Mesothelial cell of epicardium (in vitro differentiated cells): ENCODE measurements around the gene GCNT1. TPM values are rescaled to one million over a fixed set of nuclear protein-coding genes. Genes with fewer than 3 reads are reported as not detected.
A peak's percentile ranks its signal among the peaks of the same experiment; 100 is the strongest.

Source experiments
- DNase-seq, 2 experiments: peaks; one replicate each; pipeline ENCODE4 v3.0.0; 2021; ENCODE audit warnings: low spot score in 2 of 2; ENCODE audit not compliant: unreplicated experiment in 2 of 2
- H3K27ac Mint-ChIP-seq: 2 replicates; pipeline ENCODE4 v1.8.0; 2021; ENCODE audit warnings: mixed read lengths
- H3K27me3 Mint-ChIP-seq: 2 replicates; pipeline ENCODE4 v1.8.0; 2021; ENCODE audit warnings: low read depth, mixed read lengths
- H3K36me3 Mint-ChIP-seq: 2 replicates; pipeline ENCODE4 v1.8.0; 2021; ENCODE audit warnings: mixed read lengths
- H3K4me1 Mint-ChIP-seq: 2 replicates; pipeline ENCODE4 v1.8.0; 2021; ENCODE audit warnings: mixed read lengths
- H3K4me3 Mint-ChIP-seq: 2 replicates; pipeline ENCODE4 v1.8.0; 2021; ENCODE audit warnings: mild to moderate bottlenecking, moderate library complexity, mixed read lengths
- H3K9me3 Mint-ChIP-seq: 2 replicates; pipeline ENCODE4 v1.8.0; 2021; ENCODE audit warnings: mixed read lengths
- total RNA-seq: library from RNA; stranded (reverse); gene quantifications from 3 replicates; pipeline ENCODE4 v1.2.1, GENCODE V29; 2021
- TF ChIP-seq, protein P1 (sequence below): fragments of 200-600 bp; sonication (generic); IDR thresholded peaks from one replicate; pipeline ENCODE4 v1.5.0; 2021; ENCODE audit warnings: antibody characterized with exemption; ENCODE audit not compliant: unreplicated experiment

The GCNT1 gene
- total RNA-seq, 1 donor from 2014 or later, result 8.6 TPM

DNA sequence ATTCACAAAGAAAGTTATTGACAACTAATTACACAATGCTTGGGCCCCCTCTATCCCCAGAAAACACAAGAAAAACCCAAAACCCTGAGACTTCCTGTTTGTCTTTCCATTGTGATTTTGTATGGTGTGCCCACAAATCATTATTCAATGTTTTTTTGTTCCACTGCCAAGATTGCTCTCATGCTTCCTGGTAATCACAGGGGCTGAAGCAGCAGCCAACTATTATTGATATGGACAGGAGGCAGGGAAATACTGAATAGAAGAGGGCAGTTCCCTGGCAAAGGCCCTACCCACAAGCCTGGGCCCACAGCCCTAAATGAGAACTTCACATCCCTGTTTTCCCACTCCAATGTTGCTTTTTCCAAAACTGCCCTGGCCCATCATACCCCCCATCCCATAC is 43.3 kb upstream of the GCNT1 start:
- TF ChIP-seq, protein P1, sequence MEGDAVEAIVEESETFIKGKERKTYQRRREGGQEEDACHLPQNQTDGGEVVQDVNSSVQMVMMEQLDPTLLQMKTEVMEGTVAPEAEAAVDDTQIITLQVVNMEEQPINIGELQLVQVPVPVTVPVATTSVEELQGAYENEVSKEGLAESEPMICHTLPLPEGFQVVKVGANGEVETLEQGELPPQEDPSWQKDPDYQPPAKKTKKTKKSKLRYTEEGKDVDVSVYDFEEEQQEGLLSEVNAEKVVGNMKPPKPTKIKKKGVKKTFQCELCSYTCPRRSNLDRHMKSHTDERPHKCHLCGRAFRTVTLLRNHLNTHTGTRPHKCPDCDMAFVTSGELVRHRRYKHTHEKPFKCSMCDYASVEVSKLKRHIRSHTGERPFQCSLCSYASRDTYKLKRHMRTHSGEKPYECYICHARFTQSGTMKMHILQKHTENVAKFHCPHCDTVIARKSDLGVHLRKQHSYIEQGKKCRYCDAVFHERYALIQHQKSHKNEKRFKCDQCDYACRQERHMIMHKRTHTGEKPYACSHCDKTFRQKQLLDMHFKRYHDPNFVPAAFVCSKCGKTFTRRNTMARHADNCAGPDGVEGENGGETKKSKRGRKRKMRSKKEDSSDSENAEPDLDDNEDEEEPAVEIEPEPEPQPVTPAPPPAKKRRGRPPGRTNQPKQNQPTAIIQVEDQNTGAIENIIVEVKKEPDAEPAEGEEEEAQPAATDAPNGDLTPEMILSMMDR, result no peak
- no peaks in the 10 kb centered on the region for H3K27me3 Mint-ChIP-seq
- no peak for DNase-seq
- peaks cover 7% of the 10 kb centered on the region for H3K4me1 Mint-ChIP-seq
- peaks cover 2% of the 10 kb centered on the region for H3K36me3 Mint-ChIP-seq
- no peak overlapping the region for H3K27ac Mint-ChIP-seq
- no peak overlapping the region for H3K4me3 Mint-ChIP-seq
- H3K9me3 Mint-ChIP-seq, result peaks cover 27% of the 10 kb centered on the region

DNA sequence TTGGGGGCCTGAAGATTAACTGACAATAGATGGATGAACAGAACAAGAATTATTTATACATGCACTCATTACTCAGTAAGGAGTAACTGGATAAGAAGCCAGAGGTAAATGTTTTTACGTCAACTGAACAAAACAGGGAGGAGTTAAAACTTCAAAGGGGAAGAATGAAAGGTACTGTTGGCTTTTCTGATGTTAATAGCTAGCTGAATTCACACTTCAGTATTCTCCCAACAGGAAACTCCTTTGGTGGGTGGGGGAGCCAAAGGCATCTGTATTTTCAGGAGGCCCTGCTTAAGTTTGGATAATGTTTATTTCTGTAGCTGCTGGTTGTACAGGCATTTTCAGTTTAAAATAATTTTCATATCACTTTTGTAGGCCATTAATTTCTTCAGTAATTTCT is 41.6 kb upstream of the GCNT1 start:
- peaks cover 7% of the 10 kb centered on the region for H3K4me1 Mint-ChIP-seq
- TF ChIP-seq, protein P1, result no peak
- DNase-seq, result no peak
- peaks cover 23% of the 10 kb centered on the region for H3K9me3 Mint-ChIP-seq
- no peaks in the 10 kb centered on the region for H3K27me3 Mint-ChIP-seq
- H3K27ac Mint-ChIP-seq, result no peak overlapping the region
- no peak overlapping the region for H3K4me3 Mint-ChIP-seq
- H3K36me3 Mint-ChIP-seq, result peaks cover 2% of the 10 kb centered on the region

DNA sequence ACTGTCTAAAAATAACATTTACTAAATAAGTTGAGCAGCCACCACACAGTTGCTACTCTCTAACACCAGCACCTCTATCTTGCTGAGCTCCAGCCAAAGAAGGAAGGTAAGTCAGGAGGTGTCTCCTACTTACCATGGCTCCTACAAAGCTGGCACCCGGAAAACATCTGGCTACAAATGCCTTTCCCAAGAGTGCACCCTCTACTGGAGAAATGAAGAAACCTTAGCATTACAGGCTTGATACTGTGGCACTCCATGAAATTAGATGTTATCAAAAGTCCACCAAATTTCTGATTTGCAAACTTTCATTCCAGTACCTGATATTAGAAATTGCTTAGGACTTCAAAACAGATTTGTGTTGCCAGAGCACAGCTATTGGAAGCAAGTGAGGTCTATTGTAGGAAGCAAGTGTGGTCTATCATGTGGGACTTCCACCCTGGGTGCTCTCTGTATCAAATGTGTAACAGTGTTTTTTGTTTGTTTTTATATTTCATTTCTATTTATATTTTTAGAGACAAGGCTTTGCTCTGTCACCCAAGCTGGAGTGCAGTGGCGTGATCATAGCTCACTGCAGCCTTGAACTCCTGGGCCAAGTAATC is 39.1 kb upstream of the GCNT1 start:
- Mint-ChIP-seq H3K4me3 (no peak overlapping the region), H3K27me3 (no peaks in the 10 kb centered on the region), H3K9me3 (no peaks in the 10 kb centered on the region), H3K4me1 (peaks cover 7% of the 10 kb centered on the region), H3K36me3 (no peaks in the 10 kb centered on the region), H3K27ac (no peak overlapping the region)
- TF ChIP-seq, protein P1, result peak; percentile 33
- no peak for DNase-seq

DNA sequence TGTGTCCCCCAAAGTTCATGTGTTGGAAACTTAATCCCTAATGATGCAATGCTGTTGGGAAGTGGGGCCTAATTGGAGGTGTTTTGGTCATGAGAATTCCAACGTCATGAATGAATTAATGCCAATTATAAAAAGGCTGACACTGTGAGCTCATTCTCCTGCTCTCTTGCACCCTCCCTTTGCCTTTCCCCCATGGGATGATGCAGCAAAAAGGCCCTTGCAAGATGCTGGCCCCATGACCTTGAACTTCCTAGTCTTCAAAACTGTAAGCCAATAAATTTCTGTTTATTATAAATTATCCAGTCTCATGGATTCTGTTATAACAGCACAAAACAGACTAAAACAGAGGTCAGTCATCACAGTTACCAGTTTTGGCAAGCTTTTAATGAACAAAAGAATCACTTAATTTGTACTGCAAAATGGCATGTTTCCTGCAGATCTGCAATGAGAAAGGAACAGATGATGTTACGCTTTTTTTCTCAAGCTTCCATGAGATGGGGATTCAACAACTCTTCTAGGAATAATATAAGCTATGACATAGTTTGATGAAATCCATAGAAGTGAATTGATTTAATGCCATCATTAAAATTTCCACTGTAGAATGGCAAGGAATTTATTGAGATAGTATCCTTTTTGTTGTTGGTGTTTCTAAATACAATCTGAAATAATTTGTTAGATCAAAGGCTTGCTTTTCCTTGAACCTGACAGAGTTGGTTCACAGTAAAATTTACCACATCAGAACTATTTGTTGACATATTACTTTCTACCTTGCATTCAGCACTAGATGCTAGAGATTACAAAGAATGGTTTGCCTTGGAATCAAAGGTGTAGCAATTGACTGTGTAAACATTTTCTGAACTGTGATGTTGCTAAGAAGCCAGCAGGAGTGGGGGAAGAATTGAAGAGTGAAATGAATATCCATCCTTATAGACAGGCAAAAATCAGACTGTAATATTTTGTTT is 35.5 kb upstream of the GCNT1 start:
- Mint-ChIP-seq H3K27ac (no peak overlapping the region), H3K4me3 (no peak overlapping the region), H3K9me3 (no peaks in the 10 kb centered on the region), H3K36me3 (no peaks in the 10 kb centered on the region), H3K27me3 (no peaks in the 10 kb centered on the region), H3K4me1 (no peaks in the 10 kb centered on the region)
- DNase-seq, result no peak
- TF ChIP-seq, protein P1, result no peak

DNA sequence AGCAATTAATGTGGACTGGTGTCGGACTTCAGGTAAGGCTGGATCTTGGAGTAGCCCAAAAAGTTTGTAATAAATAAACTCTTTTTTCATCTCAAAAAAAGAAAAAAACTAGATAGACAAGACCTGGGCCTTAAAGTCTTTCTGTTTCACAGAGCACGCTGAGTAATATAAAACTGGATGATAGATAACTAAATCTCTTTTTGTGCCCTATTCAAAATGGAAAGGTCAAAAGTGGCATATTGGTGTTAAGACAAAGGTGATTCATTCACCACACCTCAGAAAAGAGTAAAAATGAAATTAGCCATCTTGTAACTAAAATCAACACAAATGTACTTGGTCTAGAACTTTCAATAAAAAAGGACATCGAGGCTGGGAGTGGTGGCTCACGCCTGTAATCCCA is 34.5 kb upstream of the GCNT1 start:
- Mint-ChIP-seq H3K4me1 (no peaks in the 10 kb centered on the region), H3K36me3 (no peaks in the 10 kb centered on the region), H3K27me3 (no peaks in the 10 kb centered on the region), H3K4me3 (no peak overlapping the region), H3K9me3 (no peaks in the 10 kb centered on the region), H3K27ac (no peak overlapping the region)
- no peak for DNase-seq
- TF ChIP-seq, protein P1, result no peak
